GM18520 (cell line): ENCODE data around the gene ANO8.
"Not testable (repeated sequence)": the region's sequence is repeated elsewhere in the genome, so short reads cannot be mapped to it uniquely, and the experiment has no call there.

Source experiments
- ATAC-seq: cut with Tn5 transposase; IDR thresholded peaks from one replicate; pipeline ENCODE4 v1.9.1; 2021; ENCODE audit not compliant: unreplicated experiment

Gene ANO8, protein sequence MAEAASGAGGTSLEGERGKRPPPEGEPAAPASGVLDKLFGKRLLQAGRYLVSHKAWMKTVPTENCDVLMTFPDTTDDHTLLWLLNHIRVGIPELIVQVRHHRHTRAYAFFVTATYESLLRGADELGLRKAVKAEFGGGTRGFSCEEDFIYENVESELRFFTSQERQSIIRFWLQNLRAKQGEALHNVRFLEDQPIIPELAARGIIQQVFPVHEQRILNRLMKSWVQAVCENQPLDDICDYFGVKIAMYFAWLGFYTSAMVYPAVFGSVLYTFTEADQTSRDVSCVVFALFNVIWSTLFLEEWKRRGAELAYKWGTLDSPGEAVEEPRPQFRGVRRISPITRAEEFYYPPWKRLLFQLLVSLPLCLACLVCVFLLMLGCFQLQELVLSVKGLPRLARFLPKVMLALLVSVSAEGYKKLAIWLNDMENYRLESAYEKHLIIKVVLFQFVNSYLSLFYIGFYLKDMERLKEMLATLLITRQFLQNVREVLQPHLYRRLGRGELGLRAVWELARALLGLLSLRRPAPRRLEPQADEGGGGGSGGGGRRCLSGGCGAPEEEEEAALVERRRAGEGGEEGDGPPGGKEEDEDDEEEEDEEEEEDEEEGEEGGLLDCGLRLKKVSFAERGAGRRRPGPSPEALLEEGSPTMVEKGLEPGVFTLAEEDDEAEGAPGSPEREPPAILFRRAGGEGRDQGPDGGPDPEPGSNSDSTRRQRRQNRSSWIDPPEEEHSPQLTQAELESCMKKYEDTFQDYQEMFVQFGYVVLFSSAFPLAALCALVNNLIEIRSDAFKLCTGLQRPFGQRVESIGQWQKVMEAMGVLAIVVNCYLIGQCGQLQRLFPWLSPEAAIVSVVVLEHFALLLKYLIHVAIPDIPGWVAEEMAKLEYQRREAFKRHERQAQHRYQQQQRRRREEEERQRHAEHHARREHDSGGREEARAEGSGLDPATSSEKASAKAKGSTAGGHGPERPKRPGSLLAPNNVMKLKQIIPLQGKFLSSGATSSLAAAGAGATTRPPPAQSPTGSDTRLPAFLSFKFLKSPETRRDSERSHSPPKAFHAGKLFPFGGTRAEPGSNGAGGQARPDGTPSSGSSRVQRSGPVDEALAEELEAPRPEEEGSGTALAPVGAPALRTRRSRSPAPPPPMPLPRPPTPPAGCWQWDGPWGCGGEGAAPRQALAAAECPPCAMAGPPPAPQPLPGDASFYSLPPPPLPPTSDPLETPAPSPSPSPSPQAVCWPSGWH

DNA sequence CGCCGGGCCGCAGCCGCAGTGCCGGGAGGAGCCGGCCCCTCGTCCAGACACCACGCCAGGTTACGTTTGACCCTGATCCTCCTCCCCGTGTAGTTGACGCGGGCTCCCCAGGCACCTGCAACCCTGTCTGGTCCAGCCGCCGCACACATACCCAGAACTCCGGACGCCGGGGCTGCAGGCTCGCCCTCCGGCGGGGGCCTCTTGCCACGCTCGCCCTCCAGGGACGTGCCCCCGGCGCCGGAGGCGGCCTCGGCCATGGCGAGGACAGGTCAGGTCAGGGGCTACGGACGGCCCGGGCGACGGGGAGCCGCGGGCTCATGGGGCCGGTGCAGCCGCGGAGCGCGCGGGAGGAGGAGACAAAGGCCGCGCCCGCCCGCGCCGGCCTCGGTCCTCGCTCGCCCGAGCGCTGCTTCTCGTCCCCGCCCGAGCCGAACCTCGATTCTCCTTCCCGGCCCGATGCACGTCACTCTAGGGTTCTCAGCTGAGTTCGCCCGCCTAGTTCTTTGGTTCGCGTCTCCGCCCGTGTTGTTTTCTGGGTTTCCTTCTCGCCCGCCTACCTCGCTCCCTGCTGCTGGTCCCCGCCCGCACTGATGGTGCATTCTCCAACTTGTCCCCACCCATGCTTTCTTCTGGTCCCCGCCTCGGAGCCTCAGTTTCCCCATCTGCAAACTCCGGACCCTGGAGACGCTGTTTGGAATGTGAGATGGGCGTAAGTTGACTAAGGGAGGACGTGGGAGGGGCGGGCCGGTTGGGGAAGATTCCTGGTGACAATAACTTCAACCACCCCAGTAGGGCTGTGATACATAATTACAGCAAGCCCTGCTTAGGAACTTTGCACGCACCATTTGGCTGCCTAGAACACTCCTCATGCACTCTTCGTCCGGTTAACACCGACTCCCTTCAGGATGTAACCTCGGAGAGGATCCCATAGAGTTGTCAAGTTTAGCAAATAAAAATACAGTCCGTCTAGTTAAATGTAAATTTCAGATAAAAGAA is at the start of gene ANO8:
Gene ANO8, minus strand, starts transcription at position 442 of the 996 bp plus-strand sequence. Its CDS starts 185 bp downstream, at position 257.
- ATAC-seq, result no peak

DNA sequence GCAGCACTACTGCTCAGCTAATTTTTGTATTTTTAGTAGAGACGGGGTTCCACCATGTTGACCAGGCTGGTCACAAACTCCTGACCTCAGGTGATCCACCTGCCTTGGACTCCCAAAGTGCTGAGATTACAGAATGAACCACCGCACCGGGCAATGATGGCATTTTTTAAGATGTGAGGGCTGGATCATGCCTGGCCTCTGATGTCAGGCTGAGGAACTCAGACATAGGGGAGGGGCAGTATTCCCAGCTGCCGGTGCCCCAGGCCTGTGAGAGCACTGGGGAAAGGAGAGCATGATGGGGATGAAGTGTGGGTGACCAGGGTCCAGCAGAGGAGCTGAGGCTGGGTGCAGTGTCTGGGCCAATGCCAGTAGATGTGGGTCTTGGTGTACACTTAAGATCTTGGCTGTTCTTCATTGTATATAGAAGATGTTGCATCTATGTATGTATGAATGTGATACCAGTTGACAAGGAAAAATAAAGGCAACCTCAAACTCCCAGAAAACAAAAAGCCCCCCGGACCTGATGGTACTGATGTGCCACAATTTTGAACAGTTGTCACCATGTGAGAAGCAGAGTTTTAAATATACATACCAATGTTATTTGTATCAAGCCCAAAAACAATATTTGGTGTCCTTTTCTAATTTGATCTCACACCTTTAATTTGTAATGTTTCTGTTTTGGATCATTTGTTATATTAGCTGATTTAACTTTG is 45.9 kb upstream of the ANO8 start:
- ATAC-seq, result no peak

DNA sequence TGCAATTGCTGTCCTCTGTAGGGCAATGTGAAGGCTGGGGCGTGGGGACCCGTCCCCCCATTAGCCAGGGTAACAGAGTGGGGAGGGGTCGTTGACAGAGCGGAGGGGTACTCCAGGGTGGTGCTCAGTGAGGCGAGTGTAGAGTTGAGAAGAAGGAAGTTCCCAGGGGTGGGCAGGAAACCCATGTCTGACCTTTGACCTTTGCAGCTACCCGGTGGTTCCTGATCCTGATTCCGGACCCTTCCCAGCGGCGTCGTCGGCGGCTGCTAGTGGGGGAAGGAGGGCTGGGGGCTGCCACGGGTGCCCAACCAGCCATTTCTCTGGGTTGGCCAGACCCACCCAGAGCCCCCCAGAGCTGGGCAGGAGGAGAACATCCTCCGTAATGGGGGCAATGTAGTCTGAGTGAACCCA is 44.6 kb upstream of the ANO8 start:
- no peak for ATAC-seq

DNA sequence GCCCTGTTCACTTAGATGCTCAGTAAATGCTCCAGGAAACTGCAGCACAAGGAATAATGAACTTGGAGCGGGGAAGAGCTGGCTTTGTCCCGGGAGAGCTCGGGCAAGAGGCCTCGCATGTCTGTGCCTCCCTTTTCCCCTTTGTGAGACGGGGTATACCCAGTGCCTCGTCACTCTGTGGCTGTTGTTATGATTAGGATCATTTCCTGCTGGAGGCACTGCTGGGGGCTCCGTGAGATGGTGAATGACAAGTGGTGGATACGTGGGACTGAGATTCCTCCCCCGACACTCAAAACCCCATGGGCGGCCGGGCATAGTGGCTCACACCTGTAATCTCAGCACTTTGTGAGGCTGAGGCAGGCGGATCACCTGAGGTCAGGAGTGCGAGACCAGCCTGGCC is 43.6 kb upstream of the ANO8 start:
- no peak for ATAC-seq

DNA sequence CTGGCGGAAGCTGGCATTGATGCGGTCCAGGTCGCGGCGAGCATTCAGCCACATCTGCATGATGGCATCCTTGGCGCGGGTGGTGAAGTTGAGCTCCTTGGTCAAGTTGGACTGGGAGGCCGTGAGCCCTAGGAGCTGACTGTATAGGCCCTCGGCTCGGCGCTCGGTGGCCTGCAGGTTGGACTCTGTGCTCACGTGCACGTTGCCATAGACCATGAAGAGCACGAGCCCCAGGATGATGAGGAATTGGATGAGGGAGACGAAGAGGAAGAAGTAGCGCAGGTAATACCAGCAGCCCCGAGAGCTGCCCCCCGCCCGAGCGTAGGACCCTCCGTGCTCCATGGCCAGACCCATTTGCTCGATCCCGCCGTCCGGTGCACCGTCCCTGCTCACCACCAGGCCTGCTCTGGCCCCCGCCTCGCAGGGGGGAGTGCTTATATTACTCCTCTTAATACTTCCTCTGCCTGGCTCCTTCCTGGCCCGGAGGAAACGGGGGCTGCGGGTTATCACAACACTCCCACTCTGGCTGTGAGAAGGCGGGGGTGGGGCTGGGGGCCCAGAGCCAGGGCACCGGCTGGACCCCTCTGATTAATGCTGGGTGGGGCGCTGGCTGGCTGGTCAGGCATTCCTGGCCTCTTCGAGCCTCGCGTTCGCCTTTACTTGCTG is 42.4 kb upstream of the ANO8 start, which contains the start of gene PLVAP:
Gene PLVAP, minus strand, starts transcription at position 408 of the 666 bp plus-strand sequence. Its CDS starts 54 bp downstream, at position 354.
- no peak for ATAC-seq

DNA sequence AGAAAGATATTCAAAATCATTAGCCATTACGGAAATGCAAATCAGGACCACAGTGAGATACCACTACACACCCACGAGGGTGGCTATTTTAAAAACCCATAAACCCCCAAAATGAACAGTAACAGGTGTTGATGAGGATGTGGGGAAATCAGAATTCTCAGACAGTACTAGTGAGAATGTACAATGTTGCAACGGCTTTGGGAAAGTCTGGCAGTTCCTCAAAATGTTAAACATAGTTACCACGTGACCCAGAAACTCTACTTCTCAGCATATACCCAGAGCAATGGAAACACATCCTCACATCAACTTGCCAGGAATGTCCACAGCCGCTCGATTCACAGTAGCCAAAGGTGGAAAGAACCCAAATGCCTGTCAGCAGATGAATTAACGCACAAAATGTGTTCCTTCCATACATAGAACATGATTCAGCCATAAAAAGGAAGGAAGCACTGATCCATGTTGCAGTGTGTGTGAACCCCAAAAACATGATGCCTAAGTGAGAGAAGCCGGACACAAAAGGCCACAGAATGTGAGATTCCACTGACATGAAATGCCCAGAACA is 35.5 kb upstream of the ANO8 start:
- peak; percentile 94 for ATAC-seq

DNA sequence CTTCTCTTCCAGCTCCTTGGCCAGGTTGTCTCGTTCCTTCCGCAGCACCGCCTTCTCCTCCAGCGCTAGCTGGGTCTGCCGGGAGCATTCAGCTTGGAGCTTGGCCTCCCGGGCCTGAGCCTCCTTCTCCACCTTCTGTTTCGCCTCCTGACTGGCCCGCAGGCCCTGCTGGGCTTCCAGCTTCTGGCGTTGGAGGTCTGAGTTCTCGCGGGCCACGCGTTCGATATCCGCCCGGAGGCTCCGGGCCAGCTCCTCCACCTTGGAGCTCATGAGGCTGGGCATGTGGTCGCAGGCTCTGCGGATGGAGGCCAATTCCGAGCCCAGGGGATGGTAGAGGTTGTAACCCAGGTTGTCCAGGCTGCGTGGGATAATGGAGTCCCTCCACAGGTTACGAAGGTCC is 30.7 kb upstream of the ANO8 start:
- no peak for ATAC-seq

DNA sequence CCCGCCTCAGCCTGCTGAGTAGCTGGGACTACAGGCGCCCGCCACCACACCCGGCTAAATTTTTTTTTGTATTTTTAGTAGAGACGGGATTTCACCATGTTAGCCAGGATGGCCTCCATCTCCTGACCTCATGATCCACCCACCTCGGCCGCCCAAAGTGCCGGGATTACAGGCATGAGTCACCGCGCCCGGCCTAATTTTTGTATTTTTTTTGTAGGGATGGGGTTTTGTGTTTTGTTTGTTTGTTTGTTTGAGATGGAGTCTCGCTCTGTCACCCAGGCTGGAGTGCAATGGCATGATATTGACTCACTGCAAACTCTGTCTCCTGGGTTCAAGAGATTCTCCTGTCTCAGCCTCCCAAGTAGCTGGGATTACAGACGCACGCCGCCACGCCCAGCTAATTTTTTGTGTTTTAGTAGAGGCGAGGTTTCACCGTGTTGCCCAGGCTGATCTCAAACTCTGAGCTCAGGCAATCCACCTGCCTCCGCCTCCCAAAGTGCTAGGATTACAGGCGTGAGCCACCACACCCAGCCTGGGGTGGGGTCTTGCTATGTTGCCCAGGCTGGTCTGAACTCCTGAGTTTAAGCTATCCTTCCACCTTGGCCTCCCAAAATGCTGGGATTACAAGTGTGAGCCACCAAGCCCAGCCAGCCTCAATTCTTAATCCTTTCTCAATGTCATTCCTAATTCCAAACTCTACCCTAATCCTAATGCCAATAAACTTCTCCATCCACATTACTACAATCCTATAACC is 29.4 kb upstream of the ANO8 start:
- not testable (repeated sequence) for ATAC-seq

DNA sequence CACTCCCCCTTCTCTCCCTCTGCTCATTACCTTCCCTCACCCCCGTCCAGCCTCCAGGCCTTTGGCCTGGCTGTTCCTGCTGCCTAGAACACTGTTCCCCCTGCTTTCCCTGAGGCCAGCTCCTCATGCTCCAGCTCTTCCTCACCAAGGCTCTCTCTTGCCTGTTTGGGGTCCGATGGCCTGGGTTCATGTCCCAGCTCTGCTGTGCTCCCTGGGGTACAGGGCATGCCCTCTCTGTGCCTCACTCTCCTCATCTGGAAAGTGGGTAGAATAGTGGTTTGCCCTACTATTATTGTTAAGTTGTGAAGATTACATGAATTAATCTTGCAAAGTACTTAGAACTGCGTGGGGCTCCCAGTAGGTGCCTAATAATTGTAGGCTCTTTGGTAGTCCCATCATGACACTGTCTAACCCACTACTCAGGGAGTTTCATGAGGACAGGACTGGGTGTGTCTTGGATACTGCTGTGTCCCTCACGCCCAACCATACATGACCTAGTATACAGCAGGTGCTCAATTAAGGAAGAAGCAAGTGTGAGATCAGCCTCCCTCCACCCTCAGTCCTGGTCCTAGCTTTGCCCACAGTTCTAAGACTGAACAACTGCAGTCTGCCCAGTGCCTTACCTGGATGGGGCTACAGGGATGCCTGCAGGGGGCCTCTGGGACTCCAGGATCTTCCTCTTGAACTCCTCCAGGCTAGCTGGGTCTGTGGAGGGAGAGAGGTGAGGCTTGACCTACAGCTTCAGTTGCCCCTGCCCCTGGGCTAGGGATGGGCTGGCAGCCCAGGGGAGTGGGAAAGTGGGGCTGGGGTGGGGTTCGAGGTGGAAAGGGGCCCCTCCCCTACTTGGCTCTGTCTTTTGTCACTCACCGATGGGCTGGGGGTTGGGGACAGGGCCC is 25.5 kb upstream of the ANO8 start:
- ATAC-seq, result no peak

DNA sequence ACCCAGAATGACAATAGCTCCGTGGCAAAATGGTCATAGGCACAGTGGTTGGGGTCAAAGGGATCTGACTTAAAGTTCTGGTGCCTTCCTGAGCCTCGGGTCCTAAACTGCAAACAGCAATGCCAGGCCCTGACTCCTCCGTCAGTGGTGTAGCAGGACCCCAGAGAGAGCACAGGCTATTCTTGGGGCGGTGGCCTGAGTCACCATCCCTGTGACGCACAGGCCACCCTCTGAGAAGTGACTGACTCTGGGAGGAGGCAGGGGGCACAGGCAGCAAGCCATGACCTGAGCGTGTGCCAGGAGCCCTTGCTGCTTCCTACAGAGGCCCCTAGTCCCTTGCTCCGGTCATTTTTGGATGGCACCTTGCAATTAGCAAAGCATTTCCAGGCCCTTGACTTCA is 23.7 kb upstream of the ANO8 start:
- no peak for ATAC-seq

DNA sequence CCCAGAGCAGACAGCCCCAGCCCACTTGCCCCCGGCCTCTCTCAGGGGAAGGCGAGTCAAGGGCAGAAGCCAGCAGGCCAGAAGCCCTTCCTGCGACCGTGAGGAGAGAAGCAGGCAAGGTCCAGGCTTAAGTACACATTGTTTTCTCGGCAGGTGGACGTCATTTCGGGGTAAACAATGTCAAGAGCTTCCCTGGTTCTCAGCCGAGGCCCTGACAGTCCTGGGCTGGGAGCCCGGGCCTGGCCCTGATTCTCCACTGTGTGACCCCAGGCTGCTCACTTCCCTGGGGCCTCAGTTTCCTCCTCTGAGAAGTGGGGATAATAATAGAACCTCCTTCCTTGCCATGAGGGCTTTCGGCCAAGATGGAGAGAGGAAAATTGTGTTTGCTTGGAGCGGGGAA is 23.1 kb upstream of the ANO8 start:
- no peak for ATAC-seq

DNA sequence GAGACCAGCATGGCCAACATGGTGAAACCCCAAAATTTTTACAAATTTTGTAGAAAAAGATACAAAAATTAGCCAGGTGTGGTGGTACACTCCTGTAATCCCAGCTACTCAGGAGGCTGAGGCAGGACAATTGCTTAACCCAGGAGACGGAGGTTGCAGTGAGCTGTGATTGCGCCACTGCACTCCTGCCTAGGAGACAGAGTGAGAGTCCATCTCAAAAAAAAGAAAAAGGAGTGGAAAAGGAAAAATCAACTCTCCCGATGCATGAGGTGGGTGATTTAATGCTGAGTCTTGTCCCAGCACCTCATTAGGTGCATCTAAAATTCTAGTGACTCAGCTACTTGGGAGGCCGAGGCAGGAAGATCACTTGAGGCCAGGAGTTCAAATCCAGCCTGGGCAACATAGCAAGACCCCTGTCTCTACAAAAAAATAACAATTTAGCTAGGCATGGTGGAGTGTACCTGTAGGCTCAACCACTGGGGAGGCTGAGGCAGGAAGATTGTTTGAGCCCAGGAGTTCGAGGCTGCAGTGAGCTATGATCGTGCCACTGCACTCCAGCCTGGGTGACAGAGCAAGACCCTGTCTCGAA is 22.5 kb upstream of the ANO8 start:
- no peak for ATAC-seq

DNA sequence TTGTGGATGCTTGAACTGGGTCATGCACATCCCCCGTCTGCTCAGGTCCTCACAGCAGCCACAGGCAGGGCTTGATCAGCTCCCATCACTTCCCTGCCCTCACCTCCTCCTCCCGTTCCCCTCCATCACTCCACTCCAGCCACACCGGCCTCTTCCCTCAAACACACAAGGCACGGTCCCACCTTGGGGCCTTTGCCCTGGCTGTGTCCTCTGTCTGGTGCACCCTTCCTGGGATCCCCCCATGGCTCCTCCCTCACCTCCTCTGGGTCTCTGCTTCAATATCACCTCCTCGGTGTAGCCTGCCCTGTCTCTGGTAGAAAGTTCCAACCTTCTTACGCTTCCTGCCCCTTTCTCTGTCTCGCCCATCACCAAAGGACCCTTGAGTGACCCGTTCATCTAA is 18.7 kb upstream of the ANO8 start:
- no peak for ATAC-seq

DNA sequence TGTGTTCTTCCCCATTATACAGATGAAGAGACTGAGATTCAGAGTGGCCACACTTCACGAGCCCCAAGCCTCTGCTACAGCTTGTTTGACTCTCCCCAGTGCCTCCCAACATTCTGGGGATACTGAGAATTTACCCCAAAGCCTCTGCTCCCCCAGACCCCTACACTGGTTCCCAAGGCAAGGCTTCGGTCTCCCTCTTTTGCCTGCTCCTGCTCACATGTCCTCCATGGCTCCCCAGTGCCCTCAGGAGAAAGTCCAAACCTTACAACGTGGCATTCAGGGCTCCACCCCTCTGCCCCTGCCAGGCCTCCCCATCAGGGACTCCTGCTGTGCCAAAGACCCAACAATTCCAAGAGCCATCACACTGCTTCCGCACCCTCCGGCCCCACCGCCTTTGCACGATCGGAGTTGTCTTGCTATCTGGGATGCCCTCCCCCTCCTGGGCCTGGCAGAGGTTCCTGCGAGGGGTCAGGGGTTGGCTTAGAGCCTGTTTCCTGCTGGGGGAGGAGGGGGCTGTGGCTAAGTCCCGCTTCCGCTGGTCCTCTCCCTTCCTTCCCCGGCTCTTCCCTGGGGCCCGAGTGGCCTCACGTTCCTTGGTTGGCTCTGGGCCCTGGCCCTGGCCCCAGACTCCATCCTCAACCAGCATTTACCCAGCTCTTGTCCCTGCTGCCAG is 18.1 kb upstream of the ANO8 start:
- ATAC-seq, result no peak

DNA sequence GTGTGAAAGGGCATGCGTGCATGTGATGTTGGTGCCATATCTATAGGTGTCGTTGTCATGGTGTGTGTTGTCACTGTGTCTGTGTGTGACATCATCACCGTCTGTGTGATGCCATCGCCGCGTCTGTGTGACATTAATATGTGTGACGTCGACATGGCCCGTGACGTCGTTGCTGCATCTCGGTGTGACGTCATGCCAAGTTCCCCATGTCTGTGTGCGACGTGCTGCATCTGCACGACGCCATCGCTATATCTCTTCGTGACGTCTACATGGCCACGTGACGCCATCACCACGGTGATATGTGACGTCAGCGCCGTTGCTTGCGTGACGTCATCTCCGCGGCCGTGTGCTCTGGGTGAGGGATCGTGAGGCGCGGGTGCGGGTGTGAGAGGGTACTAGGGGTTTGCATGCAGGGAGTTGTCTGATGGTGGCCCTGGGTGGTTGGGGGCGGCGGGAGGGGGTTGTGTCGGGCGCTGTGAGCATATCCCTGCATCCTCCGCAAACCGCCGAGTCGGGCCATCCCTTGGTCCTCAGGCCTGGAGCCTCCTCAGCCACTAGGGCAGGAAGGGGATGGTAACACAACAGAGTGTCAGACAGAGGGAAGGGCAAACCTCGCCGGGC is 17.3 kb upstream of the ANO8 start:
- ATAC-seq, result no peak
